Activated CD4-positive, alpha-beta T cell treated with anti-CD3 and anti-CD28 coated beads for 24 hours (primary cell): Measurements from ENCODE around the gene SINHCAF.
"Not testable (repeated sequence)": the region's sequence is repeated elsewhere in the genome, so short reads cannot be mapped to it uniquely, and the experiment has no call there.

Experiments used
- DNase-seq, 2 donors: peaks; one replicate each; pipeline ENCODE4 v3.0.0-alpha.2; 2020; ENCODE audit warnings: low read depth in 2 of 2

Gene SINHCAF

DNA sequence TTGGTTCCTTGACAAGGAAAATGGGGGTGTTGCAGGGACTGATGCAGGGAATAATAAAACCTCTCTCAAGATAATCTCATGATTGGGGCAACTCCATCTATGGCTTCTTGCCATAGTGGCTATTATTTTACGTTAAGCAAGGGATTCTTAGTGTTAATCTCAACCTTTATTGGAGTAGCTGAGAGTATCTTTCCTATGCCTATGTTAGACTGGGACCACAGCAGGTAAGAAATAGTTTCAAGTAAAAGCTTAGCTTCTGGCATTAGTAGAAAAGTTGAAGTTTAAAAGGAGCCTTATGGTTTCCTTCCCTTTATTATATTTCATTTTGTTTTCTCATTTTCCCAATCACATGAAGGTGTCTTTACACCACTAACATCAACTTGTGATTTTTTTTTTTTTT, 16.7 kb downstream of the SINHCAF start:
- no peak for DNase-seq

DNA sequence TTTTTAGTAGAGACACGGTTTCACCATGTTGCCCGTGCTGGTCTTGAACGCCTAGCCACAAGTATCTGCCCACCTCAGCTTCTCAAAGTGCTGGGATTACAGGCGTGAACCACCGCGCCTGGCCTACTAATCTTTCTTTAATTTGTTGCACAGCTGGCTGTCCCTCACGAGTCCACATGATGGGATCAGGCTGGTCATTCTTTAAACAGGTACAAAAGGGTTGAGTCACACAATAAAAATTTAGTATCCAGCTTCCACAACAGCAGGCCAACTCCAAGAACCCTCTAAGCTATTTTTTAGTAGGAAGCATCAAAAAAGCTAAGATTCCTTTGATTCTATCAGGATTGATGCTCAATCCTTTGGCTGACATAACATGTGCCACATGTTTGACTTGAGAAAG, 17.8 kb downstream of the SINHCAF start:
- no peak for DNase-seq

DNA sequence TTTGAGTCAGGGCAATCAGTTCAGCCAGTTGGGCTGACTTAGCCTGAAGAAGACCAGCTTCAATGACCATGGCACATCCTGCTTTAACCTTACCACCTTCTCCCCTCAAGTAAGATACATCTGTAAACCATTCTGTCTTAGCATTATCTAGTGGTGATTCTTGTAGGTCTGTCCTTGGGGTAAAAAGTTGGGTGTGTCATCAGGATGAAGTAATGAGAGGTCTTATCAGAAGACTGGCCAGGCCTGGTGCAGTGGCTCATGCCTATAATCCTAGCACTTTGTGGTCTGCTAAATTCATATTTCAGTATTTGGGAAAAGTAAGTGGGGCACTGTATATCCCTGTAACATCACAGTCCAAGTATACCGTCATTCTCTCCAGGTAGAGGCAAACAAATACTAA, 19.1 kb downstream of the SINHCAF start:
- DNase-seq = no peak

DNA sequence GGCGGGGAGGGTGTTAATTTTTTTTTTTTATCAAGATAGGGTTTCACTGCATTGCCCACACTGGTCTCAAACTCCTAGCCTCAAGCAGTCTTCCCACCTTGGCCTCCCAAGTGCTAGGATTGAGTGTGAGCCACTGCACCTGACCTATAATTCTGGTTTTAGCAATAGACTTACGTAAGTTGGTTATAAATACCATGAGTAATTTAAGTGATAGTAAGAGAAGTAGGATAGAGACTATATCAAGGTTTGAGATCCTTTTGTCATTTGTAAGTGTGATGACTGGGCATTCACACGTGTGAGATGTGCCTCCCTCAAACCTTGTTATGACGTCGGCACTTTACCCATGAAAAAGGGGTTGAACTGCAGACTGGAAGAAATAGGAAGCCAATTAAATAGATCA, 22.5 kb downstream of the SINHCAF start:
- no peak for DNase-seq

DNA sequence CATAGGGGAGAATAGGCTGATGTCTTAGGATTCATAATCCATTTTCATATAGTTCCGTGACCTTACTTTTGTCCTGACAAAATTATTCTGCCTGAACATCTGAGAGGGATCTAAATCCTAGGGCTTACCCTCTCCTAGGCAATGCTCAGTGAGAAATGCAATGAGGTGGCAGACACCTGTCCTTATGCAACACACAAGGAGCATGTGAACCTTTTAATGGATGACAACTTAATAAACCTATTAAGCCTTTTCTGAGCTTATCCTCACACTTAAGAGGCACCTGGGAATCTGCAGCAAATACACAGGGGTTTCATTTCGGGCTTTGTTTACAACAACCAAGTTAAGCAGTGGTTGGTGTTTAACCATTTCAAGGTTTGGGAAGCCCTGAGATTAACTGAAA, 24.6 kb downstream of the SINHCAF start:
- no peak for DNase-seq

DNA sequence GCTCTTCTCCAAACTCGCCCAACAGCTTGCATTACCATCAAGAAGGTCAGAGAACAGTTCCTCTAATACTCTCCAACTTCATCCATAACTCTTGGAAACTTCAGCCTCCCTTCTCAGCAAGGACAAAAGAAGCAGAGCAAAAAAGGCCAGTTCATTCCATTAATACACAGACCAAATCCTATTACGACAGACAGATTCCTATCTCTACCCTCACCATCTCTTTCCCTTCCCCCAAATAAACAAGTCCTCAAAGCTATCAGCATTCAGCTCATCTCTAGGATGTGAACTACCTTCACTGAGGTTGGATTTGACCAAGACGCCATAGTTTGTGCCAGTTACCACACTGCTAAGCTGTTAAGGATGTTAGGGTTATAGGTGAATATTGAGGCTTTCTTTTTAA, 25.2 kb downstream of the SINHCAF start:
- no peak for DNase-seq

DNA sequence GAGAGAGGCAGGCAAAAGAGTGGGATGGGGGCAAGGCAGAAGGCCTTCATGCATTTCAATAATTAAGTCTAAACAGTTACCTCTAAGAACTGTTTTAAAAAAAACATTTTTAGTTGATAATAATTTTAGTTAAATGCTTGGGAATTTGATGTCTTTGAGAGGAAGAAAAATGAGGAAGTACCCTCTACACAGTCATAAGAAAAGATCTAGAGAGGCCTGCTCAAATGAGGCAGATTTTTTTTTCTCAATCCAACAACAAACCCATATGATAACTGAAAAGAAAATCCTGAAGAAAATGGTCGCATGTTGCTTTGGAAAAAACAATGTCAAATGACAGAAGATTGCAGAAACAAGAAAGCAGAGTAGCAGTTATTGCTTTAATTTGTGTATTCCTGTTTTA, 25.6 kb downstream of the SINHCAF start:
- no peak for DNase-seq

DNA sequence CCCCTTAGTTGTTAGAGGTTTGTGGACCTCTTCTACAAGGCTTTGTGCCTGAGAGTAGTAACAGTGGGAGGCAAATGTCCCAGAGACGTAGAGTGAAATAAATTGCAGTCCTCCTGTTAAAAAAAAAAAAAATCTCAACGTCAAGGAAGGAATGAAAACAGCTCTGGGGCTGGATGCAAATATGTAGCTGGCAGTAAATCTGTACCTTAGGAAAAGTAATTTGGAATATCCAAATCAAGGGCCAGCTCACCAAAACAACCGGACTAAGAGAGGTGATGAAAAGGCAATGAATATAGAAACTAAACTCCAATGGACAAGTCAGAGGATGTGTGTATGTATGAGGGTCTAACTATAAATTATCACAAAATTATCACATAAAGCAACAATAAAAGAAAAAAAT, 27.0 kb downstream of the SINHCAF start:
- no peak for DNase-seq

DNA sequence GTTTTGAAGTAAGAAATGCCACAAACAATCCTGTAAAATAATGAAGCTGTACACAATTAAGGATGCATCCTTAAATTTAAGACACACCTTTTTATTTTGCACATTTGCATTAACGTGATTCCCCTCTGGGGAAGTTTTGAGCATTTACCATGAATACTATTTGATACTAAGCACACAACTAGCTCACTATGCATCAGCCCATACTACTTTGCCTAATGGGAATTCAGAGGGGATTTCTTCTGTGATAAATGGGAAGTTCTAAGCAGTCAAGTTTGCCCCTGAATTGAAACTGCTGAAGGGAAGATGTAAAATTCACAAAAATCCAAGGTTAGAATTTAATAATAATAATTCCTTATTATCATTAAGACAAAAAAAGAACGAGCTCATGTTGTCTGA, 27.4 kb downstream of the SINHCAF start:
- no peak for DNase-seq

DNA sequence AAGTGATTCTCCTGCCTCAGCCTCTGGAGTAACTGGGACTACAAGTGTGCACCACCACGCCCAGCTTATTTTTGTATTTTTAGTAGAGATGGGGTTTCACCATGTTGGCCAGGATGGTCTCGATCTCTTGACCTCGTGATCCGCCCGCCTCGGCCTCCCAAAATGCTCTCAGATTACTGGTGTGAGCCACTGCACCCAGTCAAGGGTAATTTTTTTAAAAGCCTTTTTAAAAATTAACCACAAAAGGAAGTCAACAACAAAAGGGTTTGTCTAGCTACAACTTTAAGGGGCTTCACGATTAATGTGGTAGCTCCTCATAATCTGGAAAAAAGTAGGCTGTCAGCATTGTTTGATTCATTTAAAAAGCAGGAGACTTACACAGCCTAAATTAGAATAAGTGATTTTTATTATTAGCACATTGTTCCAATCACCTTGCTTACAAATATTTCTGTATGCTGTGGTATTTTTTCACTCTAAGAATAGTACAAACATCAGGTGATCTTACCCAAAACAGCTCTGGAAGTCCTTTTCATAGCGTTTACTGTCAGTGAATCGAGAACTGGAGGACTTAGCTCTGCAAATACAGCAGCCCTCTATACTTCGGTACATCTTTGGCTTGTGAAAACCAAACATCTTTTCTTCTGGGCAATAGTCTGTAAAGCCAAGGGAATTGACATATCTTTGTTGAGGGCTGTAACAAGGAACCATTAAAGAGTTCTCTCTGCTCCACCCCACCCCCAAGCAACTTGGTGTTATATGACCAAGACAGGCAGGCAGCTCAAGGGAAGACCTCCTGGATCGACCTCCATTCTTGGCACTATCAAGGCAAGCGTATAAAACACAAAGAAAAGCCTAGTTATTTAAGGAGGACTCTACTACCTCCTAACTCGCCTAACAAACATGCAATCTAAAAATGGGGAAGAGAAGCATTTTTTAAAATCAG, 28.1 kb downstream of the SINHCAF start:
- DNase-seq = no peak

DNA sequence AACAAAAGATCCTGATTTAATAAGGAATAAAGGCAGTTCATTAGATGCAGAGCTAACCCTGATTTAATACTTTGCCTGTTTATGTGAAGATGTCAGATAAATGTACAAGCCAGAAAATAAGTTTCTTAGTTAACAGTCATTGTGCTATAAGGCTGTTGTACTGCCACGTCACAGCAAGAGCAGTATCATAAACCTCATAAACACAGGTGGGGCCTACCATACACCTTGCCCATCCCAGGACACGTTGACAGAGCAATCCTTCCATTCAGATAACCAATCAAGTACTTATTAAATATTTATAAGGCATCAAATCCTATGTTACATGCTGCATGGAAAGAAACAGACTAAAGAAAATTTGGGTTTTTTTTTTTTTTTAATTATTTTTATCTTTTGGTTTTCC, 36.5 kb downstream of the SINHCAF start:
- no peak for DNase-seq

DNA sequence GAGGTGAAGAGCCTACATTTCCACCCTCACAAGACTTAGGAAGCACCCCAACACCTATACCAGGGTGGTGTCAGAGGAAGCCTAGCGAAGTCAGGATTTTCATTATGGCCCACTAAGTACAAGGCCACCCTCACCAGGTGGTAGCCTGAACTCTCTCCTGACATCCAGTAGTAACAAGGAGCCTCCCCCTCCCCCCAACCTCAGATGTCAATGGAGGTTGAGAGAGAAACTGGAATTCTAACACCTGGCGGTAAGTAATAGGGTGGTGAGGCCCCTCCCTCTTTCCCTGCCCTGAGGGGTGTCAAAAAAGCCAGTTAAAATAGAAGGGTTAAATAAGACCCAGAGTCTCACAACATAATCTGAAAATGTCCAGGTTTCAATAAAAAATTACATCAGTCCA, 37.6 kb downstream of the SINHCAF start:
- no peak for DNase-seq

DNA sequence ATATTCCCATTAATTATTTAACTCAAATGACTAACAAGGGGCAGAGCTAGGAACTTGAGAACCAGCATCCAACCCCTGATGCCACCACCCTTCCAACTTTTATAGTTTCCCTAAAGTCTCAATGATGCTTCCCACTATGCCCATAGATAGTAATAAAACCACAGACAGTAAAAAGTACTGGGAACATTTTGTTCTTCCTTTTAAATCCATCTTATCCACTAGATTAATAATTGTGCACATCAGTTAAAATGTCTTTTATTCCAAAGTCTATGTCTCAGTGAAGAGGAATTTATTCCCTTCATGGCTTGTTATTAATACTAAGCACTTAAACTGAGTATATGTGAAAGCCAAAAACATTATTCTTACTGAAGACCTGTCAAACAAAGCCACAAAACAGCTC, 45.8 kb downstream of the SINHCAF start:
- no peak for DNase-seq

DNA sequence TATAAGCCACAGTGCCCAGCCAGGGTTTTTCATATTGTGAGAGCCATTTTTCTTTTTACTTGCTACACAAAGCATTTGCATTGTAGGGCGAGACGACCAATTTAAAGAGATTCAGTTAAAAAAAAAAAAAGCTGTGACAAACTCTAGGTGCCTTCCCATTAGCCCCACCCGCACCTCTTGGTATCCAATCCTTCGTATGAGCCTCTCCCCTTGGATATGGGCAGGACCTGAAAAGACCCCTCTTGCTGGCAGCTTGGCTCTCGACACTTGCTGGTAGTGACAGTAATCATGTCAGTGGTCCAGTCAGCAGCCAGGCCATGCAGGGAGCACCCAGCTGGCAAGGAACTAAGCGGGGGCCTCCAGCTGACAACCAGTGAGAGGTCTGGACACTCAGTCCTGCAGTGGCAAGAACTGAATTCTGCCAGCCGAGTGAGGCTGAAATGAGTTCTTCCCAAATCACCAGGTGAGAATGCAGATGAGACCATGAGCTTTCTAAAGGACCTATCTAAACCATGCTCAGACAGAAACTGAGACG, 46.5 kb downstream of the SINHCAF start:
- DNase-seq = no peak

DNA sequence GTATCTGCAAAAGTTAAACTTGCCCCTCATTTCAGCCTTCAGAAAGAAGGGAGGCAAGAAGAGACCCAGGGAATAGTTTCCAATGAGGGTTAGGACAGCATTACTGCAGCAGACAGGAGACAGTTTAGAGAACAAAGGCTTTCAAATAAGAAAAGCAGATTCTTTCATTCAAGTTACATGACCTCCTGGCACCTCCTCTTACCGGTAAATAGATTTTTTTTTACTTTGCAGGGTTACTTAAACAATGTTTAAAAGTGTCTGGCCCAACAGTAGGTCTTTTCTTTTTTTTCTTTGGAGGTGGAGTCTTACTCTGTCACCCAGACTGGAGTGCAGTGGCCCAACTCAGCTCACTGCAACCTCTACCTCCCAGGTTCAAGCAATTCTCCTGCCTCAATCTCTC, 47.1 kb downstream of the SINHCAF start:
- DNase-seq = no peak

DNA sequence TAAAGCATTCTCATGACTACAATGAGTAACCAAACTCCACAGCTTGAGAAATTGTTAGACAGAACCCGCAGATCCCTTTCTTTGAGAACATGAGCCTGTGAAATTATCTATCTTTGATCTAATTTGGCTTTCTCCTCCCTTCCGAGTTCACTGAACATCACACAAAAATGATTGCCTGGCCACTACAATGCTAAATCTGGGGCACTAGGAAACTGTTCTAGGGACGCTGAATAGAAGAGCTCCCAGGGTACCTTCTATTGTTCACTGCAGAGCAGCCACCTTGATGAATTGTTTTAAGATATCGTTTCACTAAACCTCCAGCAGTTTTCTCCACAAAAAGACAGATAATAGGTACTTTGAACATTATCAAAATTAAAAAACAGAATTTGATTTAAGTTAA, 47.5 kb downstream of the SINHCAF start:
- no peak for DNase-seq

DNA sequence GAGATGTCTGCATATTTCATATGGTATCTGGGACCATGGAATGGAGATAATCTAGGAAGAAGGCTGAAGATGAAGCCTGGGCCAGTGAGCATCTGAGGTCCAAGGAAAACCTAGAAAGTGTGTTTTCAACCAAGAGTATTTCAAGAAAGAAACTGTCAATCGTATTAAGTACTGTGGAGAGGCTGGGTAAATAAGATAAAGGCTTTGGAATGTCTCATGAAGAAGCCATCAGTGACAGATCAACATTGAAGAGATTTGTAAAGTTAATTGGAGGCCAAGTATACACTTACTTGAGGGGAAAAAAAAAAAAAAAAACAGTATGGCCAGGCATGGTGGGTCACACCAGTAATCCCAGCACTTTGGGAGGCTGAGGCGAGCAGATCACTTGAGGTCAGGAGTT, 48.9 kb downstream of the SINHCAF start:
- no peak for DNase-seq

DNA sequence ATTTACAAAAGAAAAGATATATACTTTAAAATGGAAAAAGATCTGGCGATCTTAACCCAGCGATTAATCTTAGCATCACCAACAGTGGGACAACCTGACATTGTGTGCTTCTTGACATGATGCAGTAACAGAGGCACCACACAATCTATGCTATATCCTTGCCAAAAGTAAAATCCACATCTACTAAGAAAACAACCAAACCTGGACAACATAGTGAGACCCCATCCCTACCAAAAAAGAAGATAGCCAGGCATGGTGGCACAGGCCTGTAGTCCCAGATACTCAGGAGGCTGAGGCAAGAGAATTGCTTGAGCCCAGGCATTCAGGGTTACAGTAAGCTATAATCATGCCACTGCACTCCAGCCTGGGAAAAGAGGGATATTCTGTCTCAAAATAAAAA, 50.5 kb downstream of the SINHCAF start:
- no peak for DNase-seq

DNA sequence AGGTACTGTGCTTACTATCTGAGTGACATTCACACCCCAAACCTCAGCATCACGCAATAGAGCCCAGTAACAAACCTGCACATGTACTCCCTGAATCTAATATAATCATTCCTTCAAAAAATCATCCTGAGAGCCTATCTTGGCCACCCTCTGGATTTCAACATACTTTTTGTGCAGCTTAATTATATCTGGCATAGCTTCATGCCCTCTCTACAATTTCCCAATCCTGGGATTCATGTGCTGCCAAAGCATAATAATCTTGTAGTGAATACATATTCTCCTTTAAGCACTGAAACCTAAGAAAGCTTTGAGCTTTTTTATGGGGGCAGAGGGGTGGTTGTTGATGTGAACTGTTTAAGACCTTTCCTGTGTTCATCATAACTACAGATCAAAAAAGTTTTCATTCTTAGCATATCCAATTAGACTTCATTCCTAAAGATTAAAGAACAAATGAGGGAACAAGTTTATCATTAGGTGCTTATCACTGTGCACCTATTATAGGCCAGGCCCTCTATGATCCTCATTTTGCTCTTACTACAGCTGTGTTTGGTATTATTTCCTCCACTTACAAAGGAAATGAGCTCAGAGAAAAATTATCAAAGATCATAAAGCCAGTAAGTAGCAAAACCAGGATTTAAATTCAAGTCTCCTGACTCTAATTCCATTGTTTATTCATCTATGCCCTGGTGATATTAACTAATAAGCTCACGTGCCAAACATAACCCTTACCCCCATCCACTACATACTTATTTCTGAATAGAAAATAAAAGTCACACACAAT, 51.2 kb downstream of the SINHCAF start:
- no peak for DNase-seq

DNA sequence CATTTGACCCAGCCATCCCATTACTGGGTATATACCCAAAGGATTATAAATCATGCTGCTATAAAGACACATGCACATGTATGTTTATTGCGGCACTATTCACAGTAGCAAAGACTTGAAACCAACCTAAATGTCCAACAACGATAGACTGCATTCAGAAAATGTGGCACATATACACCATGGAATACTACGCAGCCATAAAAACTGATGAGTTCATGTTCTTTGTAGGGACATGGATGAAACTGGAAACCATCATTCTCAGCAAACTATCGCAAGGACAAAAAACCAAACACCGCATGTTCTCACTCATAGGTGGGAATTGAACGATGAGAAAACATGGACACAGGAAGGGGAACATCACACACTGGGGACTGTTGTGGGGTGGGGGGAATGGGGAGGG, 52.2 kb downstream of the SINHCAF start:
- DNase-seq = not testable (repeated sequence)

DNA sequence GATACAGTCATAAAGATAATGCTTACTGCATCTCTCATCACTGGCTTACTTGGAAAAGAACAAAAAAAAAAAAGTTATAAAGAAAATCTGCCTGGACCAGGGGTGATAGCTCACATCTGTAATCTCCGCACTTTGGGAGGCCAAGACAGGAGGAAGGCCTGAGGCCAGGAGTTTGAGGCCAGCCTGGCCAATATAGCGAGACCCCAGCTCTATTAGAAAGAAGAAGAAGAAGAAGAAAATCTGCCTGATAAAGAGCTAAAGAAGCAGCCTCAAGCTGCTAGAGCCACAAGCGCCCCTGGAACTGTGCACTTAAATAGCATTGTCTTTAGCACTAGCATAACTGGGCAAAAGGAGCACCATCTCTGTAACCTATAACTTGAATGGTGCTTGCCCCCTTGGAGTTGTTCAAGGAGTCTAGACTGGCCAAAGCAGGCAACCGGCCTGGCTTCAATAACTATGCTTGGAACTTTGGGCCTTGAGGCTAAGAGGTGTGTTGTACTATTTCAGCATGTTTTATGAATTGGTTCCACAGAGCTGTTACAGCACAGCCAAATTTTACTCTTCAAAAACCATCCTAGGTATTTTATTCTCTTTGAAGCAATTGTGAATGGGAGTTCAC, 53.2 kb downstream of the SINHCAF start:
- DNase-seq = no peak

DNA sequence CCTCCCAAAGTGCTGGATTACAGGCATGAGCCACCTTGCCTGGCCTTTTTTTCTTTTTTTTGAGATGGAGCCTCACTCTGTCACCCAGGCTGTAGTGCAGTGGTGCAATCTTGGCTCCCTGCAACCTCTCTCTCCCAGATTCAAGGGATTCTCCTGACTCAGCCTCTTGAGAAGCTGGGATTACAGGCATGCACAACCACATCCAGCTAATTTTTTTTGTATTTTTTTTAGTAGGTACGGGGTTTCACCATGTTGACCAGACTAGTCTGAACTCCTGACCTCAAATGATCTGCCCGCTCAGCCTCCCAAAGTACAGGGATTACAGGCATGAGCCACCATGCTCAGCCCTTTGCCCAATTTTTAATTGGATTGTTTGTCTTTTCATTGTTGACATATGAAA, 58.0 kb downstream of the SINHCAF start:
- no peak for DNase-seq
